Activated T-cell treated with anti-CD3 and anti-CD28 coated beads for 48 hours (primary cell): ENCODE results near the gene PDE3A.
"Not testable (repeated sequence)": the region's sequence is repeated elsewhere in the genome, so short reads cannot be mapped to it uniquely, and the experiment has no call there.

Experiments
- DNase-seq: peaks from one replicate; pipeline ENCODE4 v3.0.0-alpha.2; 2020; ENCODE audit warnings: low read depth

PDE3A gene

GRCh38 chr12:20374795-20375194 lies 6.5 kb downstream of the PDE3A start:
- no peak for DNase-seq

DNA sequence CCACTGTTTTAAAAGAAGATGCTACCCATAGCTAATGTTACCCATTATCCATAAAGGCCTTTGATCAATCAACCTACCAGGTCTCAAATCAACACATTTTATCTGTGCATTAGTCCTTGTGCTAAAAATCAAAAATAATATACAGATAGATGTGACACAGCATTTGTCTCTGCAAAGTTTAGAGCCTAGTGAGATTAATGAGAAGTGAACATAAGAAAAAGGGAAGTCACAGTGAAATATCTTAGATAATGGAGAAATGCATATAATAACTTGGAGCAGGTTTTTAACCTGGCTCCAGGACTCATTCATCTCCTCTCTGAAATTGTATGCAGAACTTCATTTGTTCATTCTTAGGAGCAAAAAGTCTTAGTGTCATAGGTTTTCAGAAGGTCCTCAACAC lies 7.2 kb downstream of the PDE3A start:
- no peak for DNase-seq

DNA sequence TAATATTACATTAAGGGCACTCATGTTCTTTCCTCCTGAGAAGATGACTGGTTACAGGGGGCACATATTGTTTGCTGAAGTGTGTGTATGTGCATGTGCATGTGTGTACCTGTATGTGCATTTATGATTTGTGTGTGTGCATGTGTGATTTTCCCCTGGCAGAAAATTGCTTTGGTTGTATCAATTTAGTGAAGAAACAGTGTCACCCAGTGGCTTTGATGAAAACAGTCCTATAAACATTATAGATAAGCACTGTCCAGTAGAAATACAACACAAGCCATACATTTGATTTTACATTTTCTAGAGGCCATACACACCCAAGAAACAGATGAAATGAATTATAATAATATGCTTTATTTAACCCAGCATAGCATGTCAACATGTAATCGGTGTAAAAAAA lies 8.6 kb downstream of the PDE3A start:
- no peak for DNase-seq

DNA sequence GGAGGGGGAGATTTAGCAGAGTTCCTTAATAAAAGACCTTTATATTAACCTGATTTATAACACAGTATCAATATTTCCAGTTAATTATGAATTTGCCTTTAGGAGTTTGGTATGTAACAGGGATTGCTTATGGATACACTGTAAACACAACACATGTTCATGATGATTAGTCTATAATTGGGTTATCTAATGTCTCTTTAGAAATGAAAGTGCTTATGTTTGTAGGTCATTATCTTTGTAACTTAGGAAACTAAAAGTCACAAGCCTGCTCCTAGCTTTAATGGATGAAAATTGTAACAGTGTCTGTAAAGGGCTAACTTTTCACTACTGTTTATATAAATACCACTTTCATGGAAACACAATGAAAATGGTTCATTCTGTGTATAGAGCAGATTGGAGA lies 9.4 kb downstream of the PDE3A start:
- DNase-seq: no peak

- DNase-seq: no peak
These were observed 13.8 kb downstream of the PDE3A start for GRCh38 chr12:20382117-20382516.

- DNase-seq: no peak
These were observed 15.3 kb downstream of the PDE3A start for GRCh38 chr12:20383612-20384011.

GRCh38 chr12:20384836-20385235 lies 16.5 kb downstream of the PDE3A start:
- not testable (repeated sequence) for DNase-seq

DNA sequence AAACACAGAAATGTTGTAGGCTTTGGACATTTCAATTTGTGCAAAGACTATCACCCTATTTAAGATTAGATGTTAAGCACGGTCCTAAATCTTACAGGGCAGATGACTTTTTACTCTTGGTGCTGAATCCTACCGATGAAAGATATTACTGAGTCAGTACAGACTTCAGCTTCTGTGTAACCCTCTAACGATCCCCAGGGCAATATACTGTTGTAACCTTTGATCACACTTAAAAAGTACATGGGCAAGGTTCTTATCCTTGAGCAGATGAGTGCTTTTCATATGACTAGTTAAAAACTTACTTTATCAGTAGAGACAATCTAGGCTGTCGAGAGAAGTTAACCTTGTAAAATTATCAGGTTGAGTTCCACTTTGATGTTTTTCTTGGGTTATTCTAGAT lies 22.5 kb downstream of the PDE3A start:
- no peak for DNase-seq

- DNase-seq: no peak
These were observed 24.0 kb downstream of the PDE3A start for GRCh38 chr12:20392339-20392738.

DNA sequence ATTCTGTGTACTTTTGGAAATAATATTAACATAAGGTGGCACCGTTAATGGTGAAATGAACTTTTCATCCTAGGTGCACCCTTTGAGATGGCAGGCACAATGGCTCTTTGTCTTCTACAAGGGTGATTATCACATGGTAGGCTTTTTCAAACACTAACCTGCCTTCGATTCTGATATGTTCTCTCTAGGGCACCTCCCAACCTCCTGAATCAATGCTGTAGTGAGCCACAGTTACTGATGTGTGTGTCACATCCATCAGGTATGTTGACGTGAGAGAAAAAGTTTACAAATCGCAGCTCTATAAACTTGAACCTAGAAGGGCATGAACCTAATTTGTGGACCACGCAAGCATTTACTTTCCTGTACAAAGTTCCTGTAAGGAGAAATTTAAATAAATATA lies 25.4 kb downstream of the PDE3A start:
- DNase-seq: no peak

DNA sequence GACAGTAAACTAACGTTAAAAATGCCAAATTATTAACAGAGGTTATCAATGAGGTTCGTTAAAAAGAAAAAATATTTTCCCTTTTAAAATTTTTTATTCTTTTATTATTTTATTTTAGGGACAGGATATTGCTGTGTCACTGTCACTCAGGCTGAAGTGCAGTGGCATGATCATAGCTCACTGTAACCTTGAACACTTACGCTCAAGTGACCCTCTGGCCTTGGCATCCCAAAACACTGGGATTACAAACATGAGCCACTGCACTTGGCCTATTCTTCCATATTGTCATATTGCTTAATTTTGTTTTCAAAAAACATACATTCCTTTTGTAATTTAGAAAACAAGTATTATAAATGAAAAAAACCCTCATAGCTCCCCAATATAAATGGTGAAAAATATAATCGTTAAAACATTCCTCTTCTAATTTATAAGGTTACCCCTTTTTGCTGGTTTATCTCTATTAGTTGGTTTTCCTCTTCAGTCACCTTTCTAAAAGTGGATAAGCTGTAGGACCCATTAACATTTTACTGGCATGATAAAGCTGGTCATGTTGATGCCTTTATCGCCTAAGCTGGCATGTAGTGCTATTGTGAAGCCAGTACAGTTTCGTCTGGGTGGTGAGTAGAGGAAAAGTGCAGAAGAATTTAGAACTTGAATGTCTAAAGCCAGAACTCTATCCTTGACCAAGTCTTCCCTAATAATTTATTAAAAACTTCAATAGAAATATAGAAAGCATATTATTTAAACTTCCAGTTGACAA lies 27.6 kb downstream of the PDE3A start:
- no peak for DNase-seq

- no peak for DNase-seq
These were observed 30.3 kb downstream of the PDE3A start for GRCh38 chr12:20398686-20399085.

- DNase-seq: no peak
These were observed 31.7 kb downstream of the PDE3A start for GRCh38 chr12:20400003-20400402.

DNA sequence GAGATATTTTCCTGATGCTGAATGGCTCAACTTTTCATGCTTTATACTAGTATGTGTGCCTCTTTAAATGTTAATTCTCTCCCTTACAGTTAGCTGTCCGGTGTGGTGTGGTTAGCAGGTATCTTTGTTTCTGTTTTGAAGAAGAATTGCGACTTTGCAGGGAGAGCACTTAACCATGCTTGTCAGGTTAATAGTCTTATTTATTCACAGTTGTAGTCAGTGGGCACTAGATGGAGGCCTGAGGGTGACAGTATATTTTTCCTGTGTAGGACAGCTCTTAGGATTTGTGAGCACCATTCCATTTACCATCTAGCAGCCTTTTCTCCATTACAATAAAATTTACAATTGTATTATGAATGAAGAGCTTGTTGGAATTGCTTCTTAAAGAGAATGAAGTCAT lies 34.9 kb downstream of the PDE3A start:
- no peak for DNase-seq

DNA sequence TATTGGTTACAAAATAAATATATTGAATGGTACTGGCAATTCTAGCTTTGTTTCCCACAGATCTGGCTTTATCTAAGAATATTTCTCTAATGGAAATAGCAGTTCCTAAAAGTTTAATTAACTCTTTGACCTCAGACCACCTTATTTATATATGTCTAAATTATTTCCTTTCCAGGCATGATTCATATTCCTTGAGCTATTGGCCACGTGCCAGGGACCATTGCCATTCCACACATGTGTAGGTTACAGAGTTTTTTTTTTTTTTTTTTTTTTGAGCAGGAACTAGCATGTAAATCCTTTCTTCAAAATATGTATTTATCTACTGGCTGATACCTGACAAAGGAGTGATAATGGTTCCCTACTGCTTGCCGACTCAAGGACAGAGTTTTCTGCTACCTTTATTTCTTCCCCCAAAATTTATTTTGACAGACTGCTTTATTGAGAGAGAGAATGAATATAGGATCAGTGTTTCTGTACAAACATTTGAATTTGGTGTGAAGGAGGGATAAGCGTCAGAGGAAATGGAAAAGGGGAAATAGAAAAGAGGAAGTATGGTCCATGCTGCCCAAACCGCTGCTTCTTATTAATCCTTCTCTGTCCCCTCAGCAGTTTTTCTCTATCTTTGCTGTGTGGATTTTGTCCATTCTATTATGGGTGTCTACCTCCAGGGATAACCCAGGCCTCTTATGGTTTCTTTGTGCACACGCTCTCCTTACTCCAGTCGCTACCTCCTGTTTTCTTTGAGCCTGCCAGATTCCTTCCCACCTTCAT lies 36.4 kb downstream of the PDE3A start:
- no peak for DNase-seq

DNA sequence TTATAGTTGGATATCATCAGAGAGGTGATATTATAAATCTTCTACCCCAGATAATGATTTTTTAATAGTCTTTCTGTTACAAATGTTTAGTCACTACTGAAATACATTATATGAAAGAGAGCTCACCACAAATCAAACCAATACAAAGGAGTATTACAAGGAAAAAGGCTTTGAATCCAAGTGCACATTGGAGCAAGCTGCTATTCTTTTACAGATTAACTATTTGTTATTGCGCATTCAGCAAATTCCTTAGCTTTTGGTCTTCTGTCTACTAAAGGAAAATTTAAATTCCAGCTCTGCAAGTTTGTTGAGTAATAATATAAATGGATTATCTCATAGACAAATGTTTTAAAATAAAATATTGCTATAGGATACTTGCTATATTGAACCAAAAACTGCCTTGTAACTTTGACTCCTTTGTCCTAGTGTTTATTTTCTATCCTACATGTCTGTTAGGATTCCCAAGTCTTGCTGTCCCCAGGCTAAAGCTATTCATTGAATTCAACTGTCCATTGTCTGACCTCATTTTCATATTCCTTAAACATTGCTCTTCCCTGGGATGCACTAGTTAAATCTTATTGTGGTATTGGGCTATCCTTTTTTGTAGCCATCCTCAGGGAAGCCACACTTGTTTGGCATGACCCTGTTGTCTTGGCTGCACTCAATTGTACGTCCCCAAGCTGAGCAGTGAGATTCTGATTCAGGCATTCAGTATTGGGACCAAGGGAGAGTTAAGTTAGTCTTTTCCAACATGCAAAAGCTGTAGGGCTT lies 41.5 kb downstream of the PDE3A start:
- DNase-seq: no peak

DNA sequence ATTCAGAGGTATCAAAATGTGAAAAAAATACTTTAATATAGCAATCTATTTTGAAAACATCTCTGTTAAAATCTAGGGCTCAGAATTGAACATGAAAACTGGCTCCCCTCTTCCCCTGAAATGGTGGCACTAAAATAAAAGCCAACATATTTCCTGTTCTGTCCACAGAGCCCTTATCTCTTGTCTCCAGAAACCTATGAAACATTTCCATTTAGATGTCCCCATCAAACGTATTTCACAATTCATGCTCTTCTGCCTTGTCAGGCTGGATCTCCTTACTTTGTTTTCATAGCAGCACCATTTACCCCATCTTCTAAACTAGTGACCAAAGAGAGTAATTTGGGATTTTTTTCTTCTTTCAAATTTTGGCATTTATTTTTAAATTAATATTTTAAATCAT lies 42.4 kb downstream of the PDE3A start:
- DNase-seq: no peak

- DNase-seq: no peak
These were observed 43.0 kb downstream of the PDE3A start for GRCh38 chr12:20411345-20411744.

- DNase-seq: no peak
These were observed 46.7 kb downstream of the PDE3A start for GRCh38 chr12:20415028-20415427.

- no peak for DNase-seq
These were observed 47.3 kb downstream of the PDE3A start for GRCh38 chr12:20415641-20416040.

DNA sequence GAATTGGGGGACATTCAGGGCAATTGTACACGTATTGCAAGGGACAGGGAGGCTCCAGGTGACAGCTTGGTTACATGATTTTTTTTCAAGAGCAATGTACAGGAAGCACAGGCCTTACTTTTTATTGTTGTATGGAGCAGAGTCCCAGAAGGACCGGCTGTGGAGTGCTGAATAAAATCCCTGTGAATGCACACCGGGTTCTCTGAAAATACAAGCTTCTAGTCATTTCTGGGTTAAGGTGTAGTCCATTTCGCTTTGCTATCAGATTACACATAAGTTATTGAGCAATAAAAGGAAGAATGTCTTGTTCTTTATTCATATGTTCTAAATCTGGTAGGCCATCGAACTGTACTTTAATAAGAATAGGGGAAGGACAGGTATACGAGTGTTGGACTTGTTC lies 52.2 kb downstream of the PDE3A start:
- DNase-seq: no peak

GRCh38 chr12:20421421-20421820 lies 53.1 kb downstream of the PDE3A start:
- DNase-seq: no peak

- no peak for DNase-seq
These were observed 55.2 kb downstream of the PDE3A start for GRCh38 chr12:20423557-20423956.
